ENCODE measurements around the gene ENAH.
A peak's percentile ranks its signal among the peaks of the same experiment; 100 is the strongest.
"Not testable (repeated sequence)": the region's sequence is repeated elsewhere in the genome, so short reads cannot be mapped to it uniquely, and the experiment has no call there.

ENAH gene

GRCh38 chr1:225629483-225629882, 23.4 kb downstream of the ENAH start:
- Histone ChIP-seq H3K4me3 (ENCODE audit: low read length in 2 of 2) (no peak overlapping the region), H3K9me3 (ENCODE audit: control insufficient read depth in 2 of 2, low read length in 2 of 2) (no peaks in the 10 kb centered on the region), H3K36me3 (ENCODE audit: control insufficient read depth in 2 of 2, insufficient read depth in 2 of 2, low read length in 2 of 2) (no peaks in the 10 kb centered on the region), H3K27me3 (ENCODE audit: control insufficient read depth in 2 of 2, insufficient read depth in 2 of 2, low read length in 2 of 2) (no peaks in the 10 kb centered on the region), H3K4me1 (ENCODE audit: control insufficient read depth in 2 of 2, insufficient read depth in 2 of 2, low read length in 2 of 2) (no peaks in the 10 kb centered on the region), H3K27ac (ENCODE audit: low read depth in 2 of 2, low read length in 2 of 2) (no peak overlapping the region), H3K9ac (ENCODE audit: low read depth in 1 of 2, low read length in 2 of 2) (no peak overlapping the region)

GRCh38 chr1:225628794-225629193, 24.1 kb downstream of the ENAH start:
- not testable (repeated sequence) for H3K36me3 ChIP-seq (ENCODE audit: control insufficient read depth in 2 of 2, insufficient read depth in 2 of 2, low read length in 2 of 2); H3K9me3 ChIP-seq (ENCODE audit: control insufficient read depth in 2 of 2, low read length in 2 of 2); H3K27me3 ChIP-seq (ENCODE audit: control insufficient read depth in 2 of 2, insufficient read depth in 2 of 2, low read length in 2 of 2); H3K4me3 ChIP-seq (ENCODE audit: low read length in 2 of 2); H3K27ac ChIP-seq (ENCODE audit: low read depth in 2 of 2, low read length in 2 of 2); H3K9ac ChIP-seq (ENCODE audit: low read depth in 1 of 2, low read length in 2 of 2); H3K4me1 ChIP-seq (ENCODE audit: control insufficient read depth in 2 of 2, insufficient read depth in 2 of 2, low read length in 2 of 2)

DNA sequence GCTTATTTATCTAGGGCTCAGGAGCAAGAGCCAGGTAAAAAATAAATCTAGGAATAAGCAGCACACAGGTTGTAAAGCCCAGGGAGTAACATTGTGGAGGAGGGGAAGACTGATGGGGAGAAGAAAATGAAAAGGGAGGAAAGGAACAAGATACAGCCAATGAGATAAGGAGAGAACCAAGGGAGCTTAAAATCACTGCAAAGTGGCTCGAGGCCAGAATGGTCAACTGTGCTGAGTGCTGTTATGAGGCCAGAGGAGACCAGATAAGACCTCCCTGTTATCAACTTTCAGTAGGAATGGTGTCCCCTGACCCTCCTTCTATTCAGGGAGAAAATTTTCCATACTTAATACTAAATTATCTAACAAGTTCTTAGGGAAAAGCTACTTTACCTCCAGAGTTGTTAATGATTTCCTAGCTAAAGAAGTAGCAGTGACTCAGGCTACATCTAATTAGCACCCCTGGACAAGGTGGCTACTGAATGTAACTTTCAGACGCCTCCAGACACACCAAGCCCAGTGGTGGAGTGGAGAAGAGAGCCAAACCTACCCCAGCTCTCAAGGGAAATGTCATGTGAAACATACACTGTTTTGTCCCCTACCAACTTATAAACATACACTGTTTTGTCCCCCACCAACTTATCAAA, 25.5 kb downstream of the ENAH start:
- Histone ChIP-seq H3K27me3 (ENCODE audit: control insufficient read depth in 2 of 2, insufficient read depth in 2 of 2, low read length in 2 of 2) (no peaks in the 10 kb centered on the region), H3K4me3 (ENCODE audit: low read length in 2 of 2) (no peak overlapping the region), H3K27ac (ENCODE audit: low read depth in 2 of 2, low read length in 2 of 2) (no peak overlapping the region), H3K9ac (ENCODE audit: low read depth in 1 of 2, low read length in 2 of 2) (no peak overlapping the region), H3K4me1 (ENCODE audit: control insufficient read depth in 2 of 2, insufficient read depth in 2 of 2, low read length in 2 of 2) (no peaks in the 10 kb centered on the region), H3K9me3 (ENCODE audit: control insufficient read depth in 2 of 2, low read length in 2 of 2) (no peaks in the 10 kb centered on the region), H3K36me3 (ENCODE audit: control insufficient read depth in 2 of 2, insufficient read depth in 2 of 2, low read length in 2 of 2) (no peaks in the 10 kb centered on the region)

GRCh38 chr1:225626698-225627097, 26.2 kb downstream of the ENAH start:
- Histone ChIP-seq H3K4me3 (ENCODE audit: low read length in 2 of 2) (no peak overlapping the region), H3K36me3 (ENCODE audit: control insufficient read depth in 2 of 2, insufficient read depth in 2 of 2, low read length in 2 of 2) (no peaks in the 10 kb centered on the region), H3K9me3 (ENCODE audit: control insufficient read depth in 2 of 2, low read length in 2 of 2) (no peaks in the 10 kb centered on the region), H3K27me3 (ENCODE audit: control insufficient read depth in 2 of 2, insufficient read depth in 2 of 2, low read length in 2 of 2) (no peaks in the 10 kb centered on the region), H3K9ac (ENCODE audit: low read depth in 1 of 2, low read length in 2 of 2) (no peak overlapping the region), H3K27ac (ENCODE audit: low read depth in 2 of 2, low read length in 2 of 2) (no peak overlapping the region), H3K4me1 (ENCODE audit: control insufficient read depth in 2 of 2, insufficient read depth in 2 of 2, low read length in 2 of 2) (no peaks in the 10 kb centered on the region)

DNA sequence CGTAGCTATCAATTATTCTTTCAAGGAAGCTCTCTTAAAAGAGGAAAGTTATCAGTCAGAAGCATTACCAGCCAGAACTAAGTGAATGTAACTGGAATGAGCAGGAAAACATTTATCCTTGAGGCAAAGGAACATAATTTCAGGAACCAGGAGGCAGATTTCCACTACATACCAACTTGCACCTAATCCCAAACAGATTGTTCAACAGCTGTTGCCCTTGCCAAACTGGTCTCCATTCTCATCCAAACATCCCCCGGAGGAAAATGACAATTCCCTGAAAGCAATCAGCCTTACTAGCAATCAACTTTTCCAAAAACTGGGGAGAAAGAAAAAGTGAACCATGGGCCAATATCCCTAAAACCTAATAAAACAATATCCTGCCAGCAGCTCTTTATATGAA, 35.0 kb downstream of the ENAH start:
- H3K36me3 ChIP-seq (ENCODE audit: control insufficient read depth in 2 of 2, insufficient read depth in 2 of 2, low read length in 2 of 2) = no peaks in the 10 kb centered on the region
- no peak overlapping the region for H3K4me3 ChIP-seq (ENCODE audit: low read length in 2 of 2)
- H3K4me1 ChIP-seq (ENCODE audit: control insufficient read depth in 2 of 2, insufficient read depth in 2 of 2, low read length in 2 of 2) = no peaks in the 10 kb centered on the region
- H3K9ac ChIP-seq (ENCODE audit: low read depth in 1 of 2, low read length in 2 of 2) = no peak overlapping the region
- no peaks in the 10 kb centered on the region for H3K9me3 ChIP-seq (ENCODE audit: control insufficient read depth in 2 of 2, low read length in 2 of 2)
- H3K27ac ChIP-seq (ENCODE audit: low read depth in 2 of 2, low read length in 2 of 2) = peak overlapping the region in 1 of 2 donors; percentile 5
- no peaks in the 10 kb centered on the region for H3K27me3 ChIP-seq (ENCODE audit: control insufficient read depth in 2 of 2, insufficient read depth in 2 of 2, low read length in 2 of 2)

DNA sequence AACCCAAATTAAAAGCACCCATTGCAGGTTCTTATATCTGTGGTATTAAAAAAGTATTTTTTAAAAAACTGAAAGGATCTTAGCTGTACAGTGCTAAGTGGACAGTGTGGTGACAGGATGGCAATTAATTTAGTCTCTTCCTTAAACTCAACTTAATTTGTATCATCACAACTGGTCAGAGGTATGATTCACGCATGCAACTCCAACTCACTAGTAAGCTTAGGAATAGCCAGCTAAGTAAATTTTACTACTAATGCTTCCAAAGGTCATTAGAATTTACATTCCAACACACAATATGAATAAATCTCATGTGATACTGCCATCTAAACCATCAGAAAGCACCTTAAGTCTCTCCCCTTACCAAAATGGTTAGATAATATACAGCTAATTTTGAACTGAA, 35.4 kb downstream of the ENAH start:
- H3K9me3 ChIP-seq (ENCODE audit: control insufficient read depth in 2 of 2, low read length in 2 of 2) = no peaks in the 10 kb centered on the region
- H3K4me3 ChIP-seq (ENCODE audit: low read length in 2 of 2) = no peak overlapping the region
- no peaks in the 10 kb centered on the region for H3K4me1 ChIP-seq (ENCODE audit: control insufficient read depth in 2 of 2, insufficient read depth in 2 of 2, low read length in 2 of 2)
- H3K9ac ChIP-seq (ENCODE audit: low read depth in 1 of 2, low read length in 2 of 2) = no peak overlapping the region
- H3K27me3 ChIP-seq (ENCODE audit: control insufficient read depth in 2 of 2, insufficient read depth in 2 of 2, low read length in 2 of 2) = no peaks in the 10 kb centered on the region
- H3K27ac ChIP-seq (ENCODE audit: low read depth in 2 of 2, low read length in 2 of 2) = peak overlapping the region in 1 of 2 donors; percentile 5
- H3K36me3 ChIP-seq (ENCODE audit: control insufficient read depth in 2 of 2, insufficient read depth in 2 of 2, low read length in 2 of 2) = no peaks in the 10 kb centered on the region

GRCh38 chr1:225615403-225615790, 37.5 kb downstream of the ENAH start:
- H3K4me3 ChIP-seq (ENCODE audit: low read length in 2 of 2); H3K9me3 ChIP-seq (ENCODE audit: control insufficient read depth in 2 of 2, low read length in 2 of 2); H3K27me3 ChIP-seq (ENCODE audit: control insufficient read depth in 2 of 2, insufficient read depth in 2 of 2, low read length in 2 of 2); H3K27ac ChIP-seq (ENCODE audit: low read depth in 2 of 2, low read length in 2 of 2); H3K36me3 ChIP-seq (ENCODE audit: control insufficient read depth in 2 of 2, insufficient read depth in 2 of 2, low read length in 2 of 2); H3K9ac ChIP-seq (ENCODE audit: low read depth in 1 of 2, low read length in 2 of 2); H3K4me1 ChIP-seq (ENCODE audit: control insufficient read depth in 2 of 2, insufficient read depth in 2 of 2, low read length in 2 of 2): not testable (repeated sequence)

DNA sequence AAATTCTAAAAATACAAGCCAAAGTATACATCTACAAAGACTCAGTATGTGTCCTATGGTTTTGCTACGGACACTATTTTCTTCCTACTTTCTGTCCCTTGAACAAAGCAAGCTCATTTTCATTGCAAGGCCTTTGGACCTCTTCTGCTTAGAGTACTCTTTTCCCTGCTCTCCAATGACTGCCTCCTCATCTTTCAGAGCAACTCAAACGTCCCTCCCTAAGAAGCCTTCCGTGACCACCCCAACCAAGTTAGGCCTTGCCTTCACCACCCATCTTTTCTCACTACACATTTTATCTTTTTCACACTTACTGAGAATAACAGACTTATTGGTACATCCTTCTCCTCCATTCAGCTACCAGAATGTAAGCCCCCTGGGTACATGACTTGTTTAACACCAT, 39.9 kb downstream of the ENAH start:
- Histone ChIP-seq H3K27me3 (ENCODE audit: control insufficient read depth in 2 of 2, insufficient read depth in 2 of 2, low read length in 2 of 2) (no peaks in the 10 kb centered on the region), H3K36me3 (ENCODE audit: control insufficient read depth in 2 of 2, insufficient read depth in 2 of 2, low read length in 2 of 2) (no peaks in the 10 kb centered on the region), H3K27ac (ENCODE audit: low read depth in 2 of 2, low read length in 2 of 2) (no peak overlapping the region), H3K9ac (ENCODE audit: low read depth in 1 of 2, low read length in 2 of 2) (no peak overlapping the region), H3K9me3 (ENCODE audit: control insufficient read depth in 2 of 2, low read length in 2 of 2) (no peaks in the 10 kb centered on the region), H3K4me3 (ENCODE audit: low read length in 2 of 2) (no peak overlapping the region), H3K4me1 (ENCODE audit: control insufficient read depth in 2 of 2, insufficient read depth in 2 of 2, low read length in 2 of 2) (no peaks in the 10 kb centered on the region)

DNA sequence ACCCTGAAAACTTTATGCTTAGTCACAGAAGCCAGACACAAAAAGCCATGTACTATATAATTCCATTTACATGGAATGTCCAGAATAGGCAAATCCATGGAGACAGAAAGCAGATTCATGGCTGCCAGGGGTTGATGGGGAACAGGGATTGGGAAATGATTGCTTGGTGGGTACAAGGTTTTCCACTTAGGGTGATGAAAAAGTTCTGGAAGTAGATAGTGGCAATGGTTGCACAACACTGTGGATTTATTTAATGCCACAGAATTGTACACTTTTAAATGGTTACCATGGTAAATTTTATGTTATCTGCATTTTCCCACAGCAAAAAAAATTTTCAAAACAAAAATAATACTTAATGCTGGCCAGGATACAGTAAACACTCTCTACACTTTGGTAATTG, 40.6 kb downstream of the ENAH start:
- H3K9ac ChIP-seq (ENCODE audit: low read depth in 1 of 2, low read length in 2 of 2) = no peak overlapping the region
- no peaks in the 10 kb centered on the region for H3K9me3 ChIP-seq (ENCODE audit: control insufficient read depth in 2 of 2, low read length in 2 of 2)
- H3K4me3 ChIP-seq (ENCODE audit: low read length in 2 of 2) = no peak overlapping the region
- H3K4me1 ChIP-seq (ENCODE audit: control insufficient read depth in 2 of 2, insufficient read depth in 2 of 2, low read length in 2 of 2) = no peaks in the 10 kb centered on the region
- no peaks in the 10 kb centered on the region for H3K36me3 ChIP-seq (ENCODE audit: control insufficient read depth in 2 of 2, insufficient read depth in 2 of 2, low read length in 2 of 2)
- H3K27me3 ChIP-seq (ENCODE audit: control insufficient read depth in 2 of 2, insufficient read depth in 2 of 2, low read length in 2 of 2) = no peaks in the 10 kb centered on the region
- no peak overlapping the region for H3K27ac ChIP-seq (ENCODE audit: low read depth in 2 of 2, low read length in 2 of 2)

DNA sequence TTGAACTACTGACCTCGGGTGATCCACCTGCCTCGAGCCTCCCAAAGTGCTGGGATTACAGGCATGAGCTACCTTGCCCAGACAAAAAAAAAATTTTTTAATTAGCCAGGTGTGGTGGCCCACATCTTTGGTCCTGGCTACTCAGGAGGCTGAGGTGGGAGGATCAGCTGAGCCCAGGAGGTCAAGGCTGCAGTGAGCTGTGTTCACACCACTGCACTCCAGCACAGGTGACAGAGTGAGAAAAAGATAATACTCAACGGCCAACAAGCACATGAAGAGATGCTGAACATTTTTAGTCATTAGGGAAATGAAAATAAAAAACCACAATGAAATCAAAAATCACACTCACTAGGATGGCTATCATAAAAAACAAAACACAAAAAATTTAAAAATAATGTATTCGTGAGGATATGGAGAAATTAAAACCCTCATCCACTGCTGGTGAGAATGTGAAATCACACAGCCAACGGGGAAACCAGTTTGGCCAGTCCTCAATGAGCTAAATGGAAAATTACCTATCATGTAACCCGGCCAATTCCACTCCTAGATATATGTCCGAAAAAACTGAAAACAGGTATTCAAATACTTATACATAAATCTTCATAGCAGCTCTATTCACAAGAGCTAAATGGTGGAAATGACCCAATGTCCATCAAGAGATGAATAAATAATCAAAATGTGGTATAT, 41.2 kb downstream of the ENAH start:
- H3K27me3 ChIP-seq (ENCODE audit: control insufficient read depth in 2 of 2, insufficient read depth in 2 of 2, low read length in 2 of 2) = no peaks in the 10 kb centered on the region
- H3K9ac ChIP-seq (ENCODE audit: low read depth in 1 of 2, low read length in 2 of 2) = no peak overlapping the region
- no peak overlapping the region for H3K27ac ChIP-seq (ENCODE audit: low read depth in 2 of 2, low read length in 2 of 2)

More for the DNA sequence above, 41.2 kb downstream of the ENAH start:
- H3K4me3 ChIP-seq (ENCODE audit: low read length in 2 of 2) = no peak overlapping the region
- H3K36me3 ChIP-seq (ENCODE audit: control insufficient read depth in 2 of 2, insufficient read depth in 2 of 2, low read length in 2 of 2) = no peaks in the 10 kb centered on the region
- H3K9me3 ChIP-seq (ENCODE audit: control insufficient read depth in 2 of 2, low read length in 2 of 2) = no peaks in the 10 kb centered on the region
- no peaks in the 10 kb centered on the region for H3K4me1 ChIP-seq (ENCODE audit: control insufficient read depth in 2 of 2, insufficient read depth in 2 of 2, low read length in 2 of 2)
